B cell (primary cell): ENCODE data around the gene ORAI1. TPM values are rescaled to one million over a fixed set of nuclear protein-coding genes. Genes with fewer than 3 reads are reported as not detected.

Experiments used
- ATAC-seq: fragments of 200-7000 bp; cut with Tn5 transposase; one replicate; pipeline ENCODE4 v1.10.0; 2021; ENCODE audit warnings: low read depth, mild to moderate bottlenecking, moderate number of reproducible peaks, moderate library complexity
- CTCF ChIA-PET: fragments of 350-600 bp; sonication (Branson Sonifier 250); formaldehyde crosslinking; loops from one replicate; lab custom pipeline; 2021; ENCODE audit warnings: antibody characterized with exemption, inconsistent platforms; lab: Charles Lee
- POLR2A ChIA-PET: fragments of 350-600 bp; sonication (Branson Sonifier 250); formaldehyde crosslinking; loops from one replicate; lab custom pipeline; 2021; ENCODE audit warnings: antibody characterized with exemption; lab: Charles Lee
- DNase-seq: peaks from one replicate; pipeline ENCODE4 v3.0.0; 2013
- H2AFZ ChIP-seq: 2 replicates; pipeline ENCODE4 v1.6.1; 2012; ENCODE audit warnings: mild to moderate bottlenecking, low read depth, low read length; ENCODE audit not compliant: insufficient read depth, poor library complexity, severe bottlenecking
- H3K27ac ChIP-seq, 2 donors: 1 replicate in 1 of 2; 2 replicates in 1 of 2; pipeline ENCODE4 v1.5.1; 2012 to 2013; ENCODE audit warnings: low read length in 2 of 2, mild to moderate bottlenecking in 2 of 2, moderate library complexity in 1 of 2
- H3K27me3 ChIP-seq, 4 experiments: fragments of 200-600 bp in 1 of 4; sonication (generic) in 1 of 4; replicated peaks in 1 of 4; 1 replicate in 2 of 4; 2 replicates in 2 of 4; pipeline versions ENCODE4 v1.6.1 to v1.7.0; 2013 to 2016; ENCODE audit warnings: low read length in 3 of 4, mild to moderate bottlenecking in 2 of 4, mixed read lengths in 1 of 4, moderate library complexity in 1 of 4; ENCODE audit not compliant: insufficient read depth in 4 of 4, control insufficient read depth in 3 of 4; ENCODE audit errors: control extremely low read depth in 1 of 4
- H3K36me3 ChIP-seq, 2 experiments: replicated peaks in 1 of 2; 1 replicate in 1 of 2; 2 replicates in 1 of 2; pipeline versions ENCODE4 v1.6.1 to v1.7.1; 2013; ENCODE audit warnings: low read length in 1 of 2; ENCODE audit not compliant: insufficient read depth in 2 of 2, control insufficient read depth in 1 of 2; ENCODE audit errors: control extremely low read depth in 1 of 2, extremely low read depth in 1 of 2
- H3K4me1 ChIP-seq, 2 donors: fragments of 200-600 bp in 1 of 2; sonication (generic) in 1 of 2; 1 replicate in 1 of 2; 2 replicates in 1 of 2; pipeline versions ENCODE4 v1.5.1 to v1.6.1; 2013 to 2017; ENCODE audit warnings: low read length in 2 of 2; ENCODE audit not compliant: control insufficient read depth in 2 of 2, insufficient read depth in 2 of 2
- H3K4me2 ChIP-seq: replicated peaks from 2 replicates; pipeline ENCODE3; 2012; ENCODE audit warnings: mild to moderate bottlenecking, low read depth, low read length; ENCODE audit not compliant: poor library complexity, severe bottlenecking
- H3K4me3 ChIP-seq, 5 experiments: fragments of 200-600 bp in 1 of 5; sonication (generic) in 1 of 5; 1 replicate in 3 of 5; 2 replicates in 2 of 5; pipeline versions ENCODE4 v1.5.1 to v1.7.0; 2011 to 2016; ENCODE audit warnings: low read length in 4 of 5, mild to moderate bottlenecking in 4 of 5, low read depth in 2 of 5, control low read depth in 1 of 5, moderate library complexity in 1 of 5; ENCODE audit not compliant: insufficient read depth in 1 of 5; ENCODE audit errors: control extremely low read depth in 1 of 5, extremely low read depth in 1 of 5
- H3K79me2 ChIP-seq: fragments of 200-600 bp; sonication (generic); one replicate; pipeline ENCODE4 v1.6.0; 2016; ENCODE audit warnings: low read length; ENCODE audit not compliant: control insufficient read depth, insufficient read depth
- H3K9ac ChIP-seq: fragments of 200-600 bp; sonication (generic); 2 replicates; pipeline ENCODE4 v1.6.1; 2017; ENCODE audit warnings: mild to moderate bottlenecking, low read length, moderate library complexity
- H3K9me3 ChIP-seq, 3 donors: one replicate each; pipeline versions ENCODE4 v1.6.1 to v1.7.1; 2013; ENCODE audit warnings: low read length in 2 of 3; ENCODE audit not compliant: control insufficient read depth in 2 of 3, insufficient read depth in 1 of 3; ENCODE audit errors: control extremely low read depth in 1 of 3
- H4K20me1 ChIP-seq: 2 replicates; pipeline ENCODE4 v1.6.0; 2012; ENCODE audit warnings: mild to moderate bottlenecking, low read length; ENCODE audit not compliant: insufficient read depth, control insufficient read depth, poor library complexity, severe bottlenecking
- H3K27ac Mint-ChIP-seq: one replicate; pipeline ENCODE4 v1.8.0; 2021; ENCODE audit warnings: mixed read lengths
- H3K27me3 Mint-ChIP-seq: one replicate; pipeline ENCODE4 v1.8.0; 2021; ENCODE audit warnings: mixed read lengths
- H3K4me1 Mint-ChIP-seq: one replicate; pipeline ENCODE4 v1.8.0; 2021; ENCODE audit warnings: mixed read lengths
- H3K4me3 Mint-ChIP-seq: one replicate; pipeline ENCODE4 v1.8.0; 2021; ENCODE audit warnings: mixed read lengths
- H3K9me3 Mint-ChIP-seq: one replicate; pipeline ENCODE4 v1.8.0; 2022; ENCODE audit warnings: mixed read lengths; ENCODE audit not compliant: insufficient read depth
- EZH2 ChIP-seq: IDR thresholded peaks from 2 replicates; pipeline ENCODE4 v1.6.1; 2012; ENCODE audit warnings: borderline replicate concordance, low read depth, mild to moderate bottlenecking, moderate library complexity, low read length; ENCODE audit not compliant: insufficient read depth, poor library complexity, severe bottlenecking
- WGBS: methylation state at CpG from one replicate; pipeline ENCODE4 v1.1.5; 2013; ENCODE audit warnings: missing lambda C conversion rate; ENCODE audit not compliant: insufficient coverage; 5-methylcytosine and 5-hydroxymethylcytosine counted together
- intact Hi-C: fragments of 100-400 bp; cut with micrococcal nuclease; formaldehyde crosslinking; loops from one replicate; pipeline ENCODE4 v1.10.0; 2022
- polyA plus RNA-seq: library from polyadenylated mRNA; depleted of rRNA; stranded (reverse); fragments of >200 nt; gene quantifications from 2 replicates; pipeline ENCODE4 v1.2.3, GENCODE V29; 2012
- total RNA-seq, 2 donors: library from RNA; stranded (reverse); fragments of 120-200 nt in 1 of 2; gene quantifications; 1 replicate in 1 of 2; 2 replicates in 1 of 2; pipeline versions ENCODE4 v1.2.3 to v1.2.4, GENCODE V29; 2013 to 2022
- TF ChIP-seq, protein P1 (sequence below): fragments of 200-600 bp; IDR thresholded peaks from one replicate; pipeline ENCODE4 v1.8.0; 2022; ENCODE audit warnings: antibody characterized with exemption, mild to moderate bottlenecking

ORAI1 gene
- total and polyA plus RNA-seq, 2 donors (not counting 1 experiment from before 2014, with no cell fraction given): 43.2 to 66.0 TPM

DNA sequence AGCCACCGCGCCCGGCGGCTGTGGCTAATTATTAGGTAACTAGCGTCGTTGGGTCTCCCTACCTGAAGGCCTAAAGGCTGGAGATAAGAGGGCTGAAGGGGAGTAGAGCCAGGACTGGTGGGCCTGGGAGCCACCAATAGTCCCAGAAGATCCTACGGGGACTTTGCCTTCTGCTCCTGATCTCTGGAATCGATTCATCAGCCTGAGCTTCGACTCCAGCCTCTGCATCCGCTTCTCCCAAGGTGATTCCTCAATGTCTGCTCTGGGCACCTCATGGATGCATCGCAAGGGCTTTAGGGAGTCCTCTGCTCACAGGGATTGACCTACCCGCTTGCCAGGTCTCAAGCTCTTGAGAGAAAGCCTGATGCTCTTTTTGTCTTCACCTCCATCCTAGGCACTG lies 30.8 kb upstream of the ORAI1 start:
- CTCF ChIA-PET: interaction anchor here (0.9 to 1.7 kb wide), 4 partner anchors 16 to 86 kb away, joined by 3 to 5 read pairs (median 4); no protein-coding TSS in a partner anchor
- no peaks in the 10 kb centered on the region for H3K79me2 ChIP-seq

DNA sequence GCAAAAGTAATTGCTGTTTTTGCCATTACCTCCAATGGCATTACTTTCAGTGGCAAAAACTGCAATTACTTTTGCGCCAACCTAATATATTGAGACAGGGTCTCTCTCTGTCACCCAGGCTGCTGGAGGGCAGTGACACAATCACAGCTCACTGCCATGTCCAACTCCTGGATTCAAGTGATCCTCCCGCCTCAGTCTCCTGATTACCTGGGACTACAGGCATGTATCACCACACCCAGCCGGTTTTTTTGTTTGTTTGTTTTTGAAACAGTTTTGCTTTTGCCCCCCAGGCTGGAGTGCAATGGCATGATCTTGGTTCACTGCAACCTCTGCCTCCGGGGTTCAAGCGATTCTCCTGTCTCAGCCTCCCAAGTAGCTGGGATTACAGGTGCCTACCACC lies 29.8 kb upstream of the ORAI1 start:
- no peak for ATAC-seq
- no peak for TF ChIP-seq EZH2
- TF ChIP-seq, protein P1, sequence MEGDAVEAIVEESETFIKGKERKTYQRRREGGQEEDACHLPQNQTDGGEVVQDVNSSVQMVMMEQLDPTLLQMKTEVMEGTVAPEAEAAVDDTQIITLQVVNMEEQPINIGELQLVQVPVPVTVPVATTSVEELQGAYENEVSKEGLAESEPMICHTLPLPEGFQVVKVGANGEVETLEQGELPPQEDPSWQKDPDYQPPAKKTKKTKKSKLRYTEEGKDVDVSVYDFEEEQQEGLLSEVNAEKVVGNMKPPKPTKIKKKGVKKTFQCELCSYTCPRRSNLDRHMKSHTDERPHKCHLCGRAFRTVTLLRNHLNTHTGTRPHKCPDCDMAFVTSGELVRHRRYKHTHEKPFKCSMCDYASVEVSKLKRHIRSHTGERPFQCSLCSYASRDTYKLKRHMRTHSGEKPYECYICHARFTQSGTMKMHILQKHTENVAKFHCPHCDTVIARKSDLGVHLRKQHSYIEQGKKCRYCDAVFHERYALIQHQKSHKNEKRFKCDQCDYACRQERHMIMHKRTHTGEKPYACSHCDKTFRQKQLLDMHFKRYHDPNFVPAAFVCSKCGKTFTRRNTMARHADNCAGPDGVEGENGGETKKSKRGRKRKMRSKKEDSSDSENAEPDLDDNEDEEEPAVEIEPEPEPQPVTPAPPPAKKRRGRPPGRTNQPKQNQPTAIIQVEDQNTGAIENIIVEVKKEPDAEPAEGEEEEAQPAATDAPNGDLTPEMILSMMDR: no peak
- H3K4me3 Mint-ChIP-seq: no peak overlapping the region
- no peak overlapping the region for H3K4me2 ChIP-seq
- CTCF ChIA-PET: no interaction called here
- H3K4me1 ChIP-seq: peaks cover 6 to 9% of the 10 kb centered on the region in 2 donors
- H3K27ac ChIP-seq: no peak overlapping the region
- no peaks in the 10 kb centered on the region for H3K9me3 Mint-ChIP-seq
- intact Hi-C loops: no loop called here
- peaks cover 10% of the 10 kb centered on the region for H3K4me1 Mint-ChIP-seq
- no peak for DNase-seq
- H3K9me3 ChIP-seq: no peaks in the 10 kb centered on the region
- no peak overlapping the region for H3K9ac ChIP-seq
- POLR2A ChIA-PET: interaction anchor here (0.6 to 0.8 kb wide), 3 partner anchors 14 to 86 kb away, joined by 5 to 6 read pairs (median 5); no protein-coding TSS in a partner anchor
- H3K4me3 ChIP-seq: no peak overlapping the region
- H3K27me3 ChIP-seq: no peaks in the 10 kb centered on the region
- no peaks in the 10 kb centered on the region for H4K20me1 ChIP-seq
- H3K79me2 ChIP-seq: no peaks in the 10 kb centered on the region
- no peaks in the 10 kb centered on the region for H3K27me3 Mint-ChIP-seq
- H3K36me3 ChIP-seq: no peaks in the 10 kb centered on the region
- H3K27ac Mint-ChIP-seq: no peak overlapping the region
- WGBS: 96% methylated on average over 4 of the region's 5 CpGs
- H2AFZ ChIP-seq: no peak overlapping the region

More for the DNA sequence above, 30.8 kb upstream of the ORAI1 start:
- WGBS: 97% methylated on average over 12 of the region's 12 CpGs
- H3K4me1 Mint-ChIP-seq: peaks cover 19% of the 10 kb centered on the region
- no peak for DNase-seq
- H3K27ac Mint-ChIP-seq: no peak overlapping the region
- no peak overlapping the region for H2AFZ ChIP-seq
- no peaks in the 10 kb centered on the region for H3K9me3 Mint-ChIP-seq
- H3K27me3 Mint-ChIP-seq: no peaks in the 10 kb centered on the region
- H3K27ac ChIP-seq: no peak overlapping the region
- POLR2A ChIA-PET: no interaction called here
- intact Hi-C loops: no loop called here
- no peak for TF ChIP-seq EZH2
- TF ChIP-seq, protein P1: no peak
- no peak overlapping the region for H3K4me2 ChIP-seq
- no peaks in the 10 kb centered on the region for H4K20me1 ChIP-seq
- no peak overlapping the region for H3K9ac ChIP-seq
- H3K4me3 Mint-ChIP-seq: no peak overlapping the region
- H3K9me3 ChIP-seq: no peaks in the 10 kb centered on the region
- peaks cover 16 to 19% of the 10 kb centered on the region in 2 donors for H3K4me1 ChIP-seq
- H3K27me3 ChIP-seq: no peaks in the 10 kb centered on the region
- no peaks in the 10 kb centered on the region for H3K36me3 ChIP-seq
- ATAC-seq: no peak
- H3K4me3 ChIP-seq: no peak overlapping the region
